RPMI8226 (cell line): ENCODE results near the gene ZNF284.
A peak's percentile ranks its signal among the peaks of the same experiment; 100 is the strongest.
"Not testable (repeated sequence)": the region's sequence is repeated elsewhere in the genome, so short reads cannot be mapped to it uniquely, and the experiment has no call there.

Source experiments
- DNase-seq: peaks from one replicate; pipeline ENCODE4 v3.0.0-alpha.2; 2015

ZNF284 gene

GRCh38 chr19:44112802-44113137 lies 40.8 kb downstream of the ZNF284 start:
- DNase-seq, result peak; percentile 2

GRCh38 chr19:44113138-44113783 lies 41.3 kb downstream of the ZNF284 start, which contains the start of gene ZNF225:
TSS of gene ZNF225 (plus strand) at chr19:44113399. CDS start at chr19:44115828, 2,429 bp downstream.
- DNase-seq, result peak; percentile 94

DNA sequence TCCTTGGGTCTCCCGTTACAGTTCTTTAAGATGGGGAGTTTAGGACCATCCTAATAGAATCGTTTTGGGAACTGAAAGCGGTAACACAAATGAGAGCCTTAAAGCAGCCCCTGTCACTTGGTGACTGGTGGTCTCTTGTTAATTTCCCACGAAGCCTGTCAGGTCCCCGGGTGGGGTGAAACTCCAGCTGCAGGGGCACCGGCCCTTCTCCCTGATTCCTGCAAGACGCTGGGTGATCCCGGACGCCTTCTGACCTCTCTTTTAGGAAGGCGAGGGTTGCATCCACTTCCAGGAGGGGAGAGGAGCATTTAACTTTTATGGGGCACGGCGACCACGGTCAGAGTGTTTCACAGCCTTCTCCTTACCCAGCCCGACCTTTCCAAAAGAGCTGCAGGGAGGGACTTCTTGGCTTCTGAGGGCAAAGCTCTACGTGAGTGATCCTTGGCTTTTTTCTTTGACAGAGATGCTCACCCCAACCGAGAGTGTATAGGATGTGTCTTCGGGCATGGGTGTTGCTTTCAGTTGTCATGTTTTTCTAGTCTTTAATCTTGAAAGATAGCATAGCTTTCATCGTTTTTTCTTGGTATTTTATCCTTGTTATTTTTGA lies 41.9 kb downstream of the ZNF284 start:
- DNase-seq, result no peak

GRCh38 chr19:44121162-44121561 lies 49.2 kb downstream of the ZNF284 start:
- not testable (repeated sequence) for DNase-seq

- DNase-seq, result no peak
Observed at GRCh38 chr19:44131955-44132354, 60.0 kb downstream of the ZNF284 start.
